T-helper 1 cell treated with Interleukin-12 subunit alpha and Interleukin-12 subunit beta and Interleukin-4 antibody, amounts not matched to agents 30 ng/mL and 1 ng/mL, for 36 hours (primary cell): ENCODE results near the gene NCSTN. TPM values are rescaled to one million over a fixed set of nuclear protein-coding genes. Genes with fewer than 3 reads are reported as not detected.
"Not testable (repeated sequence)": the region's sequence is repeated elsewhere in the genome, so short reads cannot be mapped to it uniquely, and the experiment has no call there.

Experiments
- intact Hi-C: fragments of 100-400 bp; cut with micrococcal nuclease; formaldehyde crosslinking; loops from one replicate; pipeline ENCODE4 v1.15.1; 2024
- total RNA-seq: library from RNA; stranded (reverse); gene quantifications from 2 replicates; pipeline ENCODE4 v1.2.3, GENCODE V29; 2022

NCSTN gene
- total RNA-seq, 1 donor from 2014 or later = 75.8 TPM

DNA sequence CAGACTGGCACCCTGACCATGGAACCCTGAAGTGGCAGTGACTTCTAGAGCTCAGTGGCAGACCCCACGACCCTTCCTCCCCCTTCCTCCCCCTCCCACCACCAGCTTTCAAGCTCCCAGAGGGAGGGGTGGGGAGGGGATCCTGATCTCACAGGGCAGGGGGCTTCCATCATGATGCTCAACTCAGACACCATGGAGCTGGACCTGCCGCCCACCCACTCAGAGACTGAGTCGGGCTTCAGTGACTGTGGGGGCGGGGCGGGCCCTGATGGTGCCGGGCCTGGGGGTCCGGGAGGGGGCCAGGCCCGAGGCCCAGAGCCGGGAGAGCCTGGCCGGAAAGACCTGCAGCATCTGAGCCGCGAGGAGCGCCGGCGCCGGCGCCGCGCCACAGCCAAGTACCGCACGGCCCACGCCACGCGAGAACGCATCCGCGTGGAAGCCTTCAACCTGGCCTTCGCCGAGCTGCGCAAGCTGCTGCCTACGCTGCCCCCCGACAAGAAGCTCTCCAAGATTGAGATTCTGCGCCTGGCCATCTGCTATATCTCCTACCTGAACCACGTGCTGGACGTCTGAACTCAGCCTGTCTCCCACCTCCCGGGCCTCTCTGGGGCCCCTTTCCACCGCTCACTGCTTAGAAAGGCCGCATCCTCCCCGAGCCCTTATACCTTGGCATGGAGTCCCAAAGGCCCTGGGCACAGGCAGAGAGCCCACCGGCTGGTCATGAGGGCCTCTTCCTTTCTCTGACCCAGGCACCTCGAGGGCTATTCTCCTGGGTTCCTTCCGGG, 27.6 kb downstream of the NCSTN start:
- intact Hi-C loops = no loop called here

DNA sequence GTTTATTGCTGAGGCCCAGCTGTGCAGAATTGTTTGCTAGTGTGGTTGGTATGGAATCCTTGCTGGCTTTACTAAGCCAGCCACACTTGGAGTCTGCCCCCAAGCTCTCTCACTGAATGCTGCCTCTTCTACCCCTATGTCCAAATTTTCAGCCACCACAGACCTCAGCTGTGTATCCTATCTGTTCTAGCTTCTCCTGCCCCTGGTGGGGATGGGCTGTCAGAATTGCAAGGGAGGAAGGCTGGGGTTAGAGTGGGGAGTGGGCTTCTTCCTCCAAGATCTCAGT, 28.1 kb downstream of the NCSTN start:
- intact Hi-C loops = no loop called here

DNA sequence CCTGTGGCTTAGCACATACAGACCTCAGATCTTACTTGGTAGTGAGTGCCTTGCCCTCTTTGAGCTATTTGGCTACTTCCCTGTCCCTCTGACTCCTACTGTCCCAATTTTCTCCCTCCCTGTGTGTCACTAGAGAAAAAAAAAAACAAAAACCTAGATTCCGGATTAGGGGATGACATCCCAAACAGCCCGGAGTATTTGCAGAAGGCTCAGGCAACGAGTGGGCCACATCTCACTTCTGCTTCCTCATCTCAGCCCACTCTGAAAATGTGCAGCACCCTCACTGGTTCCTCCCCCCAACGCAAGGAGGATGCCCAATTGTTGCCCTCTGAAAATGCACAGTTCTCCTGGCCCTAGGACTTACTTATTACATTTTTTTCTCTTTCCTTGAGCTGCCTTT, 28.6 kb downstream of the NCSTN start:
- intact Hi-C loops = no loop called here

DNA sequence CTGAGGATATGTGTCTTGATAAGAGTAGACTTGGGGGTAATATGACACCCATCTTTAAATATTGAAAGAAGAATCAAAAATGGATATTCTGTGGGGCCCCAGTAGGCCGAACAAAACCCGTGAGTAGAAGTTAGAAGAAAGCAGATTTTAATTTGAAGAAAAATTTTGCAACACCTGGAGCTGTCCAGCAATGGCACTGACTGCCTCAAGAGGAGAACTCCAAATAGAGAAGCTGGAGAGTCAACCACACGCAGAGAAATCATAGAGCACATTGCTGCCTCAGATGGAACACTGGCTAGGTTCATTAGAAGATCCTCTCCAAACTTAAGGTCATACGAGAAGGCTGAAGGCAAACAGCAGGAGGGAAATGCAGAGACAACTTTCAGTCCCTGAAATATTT, 30.5 kb downstream of the NCSTN start:
- intact Hi-C loops = no loop called here

DNA sequence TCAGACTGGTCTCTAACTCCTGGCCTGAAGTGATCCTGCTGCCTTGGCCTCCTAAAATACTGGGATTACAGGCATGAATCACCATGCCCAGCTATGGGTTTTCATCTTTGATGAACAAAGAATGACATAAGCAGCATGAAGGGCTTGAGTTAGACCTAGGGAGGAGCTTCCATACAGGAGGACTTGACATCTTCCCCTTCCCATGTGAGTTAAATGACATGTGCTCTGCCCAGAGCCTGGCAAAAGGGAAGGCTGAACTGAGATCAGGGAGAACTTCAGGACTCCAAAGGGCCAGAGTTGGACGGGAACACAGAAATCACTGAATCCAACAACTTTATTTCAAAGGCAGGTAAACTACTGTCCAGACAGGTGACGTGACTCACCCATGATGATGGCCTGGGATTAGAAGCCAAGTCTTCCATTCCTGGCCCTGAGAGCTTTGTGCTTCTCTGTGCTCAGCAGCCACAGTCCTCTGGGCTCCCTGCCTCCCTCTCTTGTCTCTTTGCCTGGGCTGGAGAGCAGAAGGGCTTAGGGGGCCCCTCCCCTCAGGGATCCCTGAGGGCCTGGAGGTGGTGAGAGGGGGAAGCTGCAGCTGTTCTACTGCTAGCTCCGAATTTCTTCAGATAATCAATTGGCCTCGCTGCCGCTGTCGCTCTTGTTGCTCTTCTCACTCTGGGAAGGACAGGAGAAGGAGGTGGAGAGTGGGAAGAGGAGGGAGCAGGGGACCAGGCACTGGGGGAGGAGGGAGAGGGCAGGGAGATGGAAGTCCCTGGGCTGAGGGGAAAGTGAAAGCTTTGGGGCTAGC, 31.3 kb downstream of the NCSTN start:
- intact Hi-C loops = no loop called here

DNA sequence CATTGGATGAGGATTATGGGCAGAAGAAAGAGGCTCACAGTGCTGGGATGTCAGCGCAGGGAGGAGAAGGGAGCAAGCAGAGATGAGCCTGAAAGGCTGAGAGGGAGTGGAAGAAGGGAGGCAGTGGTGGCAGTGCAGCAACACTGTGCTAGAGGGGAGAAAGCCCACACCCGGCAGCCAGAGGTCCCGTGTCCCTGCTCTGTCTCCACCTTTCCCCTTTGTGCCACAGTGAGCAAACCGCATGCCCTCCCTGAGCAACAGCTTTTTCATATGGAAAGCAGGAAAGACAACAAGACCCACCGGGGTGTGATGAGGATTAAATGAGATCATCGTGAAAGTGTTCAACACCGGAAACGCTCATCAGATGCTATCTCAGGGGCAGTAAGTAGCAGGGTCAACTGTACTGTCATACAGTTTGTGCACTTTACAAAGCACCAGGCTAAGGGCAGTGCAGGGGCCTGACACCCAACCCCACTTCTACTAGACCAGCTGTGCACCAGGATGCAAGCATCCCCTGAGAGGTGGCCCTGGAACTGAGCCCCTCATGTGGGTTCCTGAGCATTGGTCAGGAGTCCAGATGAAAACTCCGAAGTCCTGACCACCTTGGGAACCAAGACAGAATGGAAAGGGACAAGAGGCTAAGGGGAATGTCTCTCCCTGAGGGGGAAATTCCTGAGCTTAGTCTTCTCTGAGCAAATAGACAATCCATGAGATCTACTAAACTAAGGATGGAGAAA, 32.8 kb downstream of the NCSTN start:
- intact Hi-C loops = loop anchor here (1.0 kb wide), 7 partner anchors 22 to 275 kb away; partner anchors contain the start of genes COPA and NCSTN

DNA sequence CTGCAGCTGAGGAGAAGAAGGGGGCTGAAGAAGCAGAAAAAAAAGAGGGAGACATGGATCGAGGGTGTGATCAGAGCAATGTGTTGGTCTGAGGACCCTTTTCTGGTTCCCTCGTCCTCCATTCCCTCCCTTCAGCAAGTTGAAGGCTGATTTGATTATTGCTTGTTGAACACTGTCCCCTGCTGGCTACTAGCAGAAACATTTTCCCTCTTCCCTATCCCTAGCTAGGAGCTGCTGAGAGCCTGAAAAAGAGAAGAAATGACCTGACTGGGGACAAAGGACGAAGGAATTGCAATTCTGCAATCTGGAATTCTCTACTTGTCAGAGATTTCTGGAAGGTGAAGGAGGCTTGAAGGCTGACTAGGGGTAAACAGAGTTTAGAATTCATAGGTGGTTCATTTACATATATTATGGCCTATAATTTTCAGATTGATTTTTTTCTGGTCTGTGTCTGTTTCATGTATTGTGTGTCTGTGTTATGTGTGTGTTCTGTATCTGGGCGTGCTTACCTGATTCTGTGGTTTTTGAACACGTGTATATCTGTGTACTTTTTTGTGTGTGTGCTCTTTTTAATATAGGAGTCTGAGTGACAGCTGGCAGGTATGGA, 33.4 kb downstream of the NCSTN start:
- intact Hi-C loops = loop anchor here (1.0 kb wide), 7 partner anchors 22 to 275 kb away; partner anchors contain the start of genes COPA and NCSTN

DNA sequence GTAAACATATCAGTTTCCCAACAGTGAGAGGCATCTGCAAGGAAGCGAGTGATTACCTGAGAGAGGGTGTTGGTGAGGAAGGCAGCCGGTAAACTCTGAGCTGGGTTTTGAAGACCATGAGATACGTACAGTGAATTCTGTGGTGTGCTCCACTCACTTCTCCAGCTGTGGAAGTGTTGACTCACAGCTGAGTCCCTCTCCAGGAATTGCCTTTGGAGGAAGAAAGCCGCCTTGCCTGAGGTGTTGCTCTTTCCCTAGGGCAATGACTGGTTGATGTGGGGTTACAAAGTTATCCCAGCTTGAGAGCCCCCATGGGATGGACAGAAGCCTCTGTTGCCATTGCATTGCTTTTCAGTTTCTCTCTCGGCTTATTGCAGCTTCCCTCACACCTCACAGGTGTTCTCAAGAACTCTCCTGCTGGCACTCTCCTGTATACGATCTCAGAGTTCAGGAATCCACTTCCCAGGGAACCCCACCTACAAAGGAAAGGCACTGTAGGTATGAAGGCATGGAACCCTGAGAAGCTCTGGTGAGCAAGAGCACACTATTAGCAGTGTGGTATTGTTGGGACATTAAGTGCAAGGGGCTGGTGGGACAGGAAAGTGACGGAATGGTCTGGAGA, 34.5 kb downstream of the NCSTN start:
- intact Hi-C loops = no loop called here

DNA sequence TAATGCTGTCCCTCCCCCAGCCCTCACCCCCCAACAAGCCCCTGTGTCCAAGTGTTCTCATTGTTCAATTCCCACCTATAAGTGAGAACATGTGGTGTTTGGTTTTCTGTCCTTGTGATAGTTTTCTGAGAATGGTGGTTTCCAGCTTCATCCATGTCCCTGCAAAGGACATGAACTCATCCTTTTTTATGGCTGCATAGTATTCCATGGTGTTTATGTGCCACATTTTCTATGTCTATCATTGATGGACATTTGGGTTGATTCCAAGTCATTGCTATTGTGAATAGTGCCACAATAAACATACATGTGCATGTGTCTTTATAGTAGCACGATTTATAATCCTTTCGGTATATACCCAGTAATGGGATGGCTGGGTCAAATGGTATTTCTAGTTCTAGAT, 41.6 kb downstream of the NCSTN start:
- intact Hi-C loops = not testable (repeated sequence)

DNA sequence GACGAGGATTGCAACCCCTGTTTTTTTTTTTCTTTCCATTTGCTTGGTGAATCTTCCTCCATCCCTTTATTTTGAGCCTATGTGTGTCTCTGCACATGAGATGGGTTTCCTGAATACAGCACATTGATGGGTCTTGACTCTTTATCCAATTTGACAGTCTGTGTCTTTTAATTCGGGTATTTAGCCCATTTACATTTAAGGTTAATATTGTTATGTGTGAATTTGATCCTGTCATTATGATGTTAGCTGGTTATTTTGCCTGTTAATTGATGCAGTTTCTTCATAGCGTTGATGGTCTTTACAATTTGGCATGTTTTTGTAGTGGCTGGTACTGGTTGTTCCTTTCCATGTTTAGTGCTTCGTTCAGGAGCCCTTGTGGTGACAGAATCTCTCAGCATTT, 45.2 kb downstream of the NCSTN start:
- intact Hi-C loops = not testable (repeated sequence)

DNA sequence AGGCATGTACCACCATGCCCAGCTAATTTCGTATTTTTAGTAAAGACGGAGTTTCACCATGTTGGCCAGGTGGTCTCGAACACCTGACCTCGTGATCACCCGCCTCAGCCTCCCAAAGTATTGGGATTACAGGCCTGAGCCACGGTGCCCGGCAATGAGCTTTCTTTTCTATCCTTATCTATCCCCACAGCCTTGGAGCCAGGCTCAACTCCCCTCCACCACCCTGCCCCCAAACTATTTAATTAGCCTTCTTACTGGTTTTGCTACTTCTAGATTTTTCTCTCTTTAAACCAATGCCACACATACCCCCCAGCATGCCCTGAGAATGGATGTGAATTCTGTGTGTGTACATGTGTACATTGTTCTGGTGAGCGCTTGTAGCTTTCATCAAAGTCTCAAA, 51.5 kb downstream of the NCSTN start:
- intact Hi-C loops = no loop called here

DNA sequence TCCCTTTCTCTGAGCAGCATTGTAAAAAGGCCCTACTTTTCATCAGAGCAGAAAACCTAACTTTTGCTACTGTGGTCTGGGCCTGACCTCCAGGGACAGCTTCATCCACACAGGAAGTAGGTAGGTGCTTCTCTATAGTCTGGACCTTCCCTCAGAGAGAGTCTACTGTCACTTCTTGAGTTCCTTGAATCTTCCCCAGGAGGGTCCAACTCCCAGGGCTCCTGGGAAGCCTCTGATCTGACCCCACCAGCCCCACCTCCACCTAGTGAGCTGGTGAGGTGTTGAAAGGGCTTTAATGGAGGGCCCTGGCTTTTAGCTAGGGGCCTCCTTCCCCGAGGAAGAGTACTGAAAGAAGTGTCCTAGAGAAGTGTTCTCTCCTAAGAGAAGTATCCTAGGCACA, 54.5 kb downstream of the NCSTN start:
- intact Hi-C loops = no loop called here

DNA sequence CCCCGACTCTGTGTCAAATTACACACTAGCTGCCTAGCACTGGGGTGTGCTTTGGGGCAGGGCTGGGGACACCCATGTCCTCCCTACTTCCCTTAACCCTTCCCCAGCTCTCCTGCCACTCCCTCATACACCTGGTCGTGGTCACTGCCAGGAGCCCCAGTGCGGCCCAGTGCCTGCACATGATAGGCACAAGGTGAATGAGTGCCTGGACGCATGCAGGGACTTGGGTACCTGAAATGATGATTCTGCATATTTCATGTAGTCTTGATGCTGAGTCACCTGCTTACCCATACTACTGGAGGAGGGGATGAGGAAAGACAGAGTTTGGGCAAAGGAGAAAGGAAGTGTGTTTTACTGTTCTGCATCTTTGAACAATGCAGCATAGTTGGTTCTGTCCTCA, 55.6 kb downstream of the NCSTN start:
- intact Hi-C loops = no loop called here

DNA sequence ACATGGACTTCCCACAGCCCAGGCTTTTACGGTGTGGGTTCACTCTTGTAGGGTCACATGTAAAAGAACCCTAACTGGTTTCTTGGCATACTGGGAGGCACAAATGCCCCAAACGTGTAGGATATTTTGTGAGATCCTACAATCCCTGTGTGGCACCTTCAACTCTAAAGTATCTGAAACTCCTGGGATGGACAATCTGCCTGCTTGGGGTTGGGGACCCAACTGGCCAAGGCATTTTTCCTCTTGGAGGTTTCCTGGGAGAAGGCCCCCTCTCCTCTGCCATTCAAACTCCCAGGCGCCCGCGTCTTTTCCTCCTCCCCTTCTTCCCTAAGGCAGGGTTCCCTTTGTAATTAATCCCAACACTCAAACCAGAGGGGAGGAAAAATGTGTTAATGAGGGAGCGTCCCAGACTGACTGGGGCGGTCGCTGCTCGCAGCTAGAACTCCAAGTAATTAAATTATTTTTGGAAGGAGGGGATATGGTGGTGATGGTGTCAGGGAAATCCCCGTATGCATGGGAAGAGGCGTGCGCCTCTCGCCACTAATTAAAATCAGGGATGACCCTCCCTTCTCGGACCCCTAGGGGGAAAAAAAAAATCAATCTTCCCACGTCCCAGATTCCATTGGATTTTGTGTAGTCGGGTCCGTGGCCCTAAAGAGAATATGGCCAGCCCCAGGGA, 56.5 kb downstream of the NCSTN start:
- intact Hi-C loops = no loop called here

DNA sequence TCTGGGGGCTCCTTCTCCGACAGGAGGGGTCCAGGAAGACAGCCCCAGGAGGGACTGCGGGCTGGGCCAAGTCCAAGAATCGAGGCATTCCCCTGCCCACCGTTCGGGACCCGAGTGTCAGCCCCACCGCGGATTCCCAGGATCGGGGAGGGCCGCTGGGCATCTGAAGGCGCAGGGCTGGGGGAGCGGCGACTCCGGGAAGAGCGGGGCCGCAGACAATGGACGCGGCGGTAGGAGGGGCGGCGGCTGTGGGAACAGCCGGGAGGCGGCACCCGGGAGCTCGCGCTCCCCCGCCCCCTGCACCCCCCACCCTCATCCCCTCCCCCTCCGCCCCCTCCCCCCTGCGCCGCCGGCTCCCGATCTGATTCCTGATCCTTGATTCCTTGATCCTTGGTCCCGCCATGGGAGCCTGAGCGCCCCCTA, 57.1 kb downstream of the NCSTN start, which contains the start of gene VANGL2:
Gene VANGL2 (plus strand): TSS at position 342 of the 423 bp plus-strand sequence. CDS start 15,274 bp downstream, outside the sequence.
- intact Hi-C loops = no loop called here

DNA sequence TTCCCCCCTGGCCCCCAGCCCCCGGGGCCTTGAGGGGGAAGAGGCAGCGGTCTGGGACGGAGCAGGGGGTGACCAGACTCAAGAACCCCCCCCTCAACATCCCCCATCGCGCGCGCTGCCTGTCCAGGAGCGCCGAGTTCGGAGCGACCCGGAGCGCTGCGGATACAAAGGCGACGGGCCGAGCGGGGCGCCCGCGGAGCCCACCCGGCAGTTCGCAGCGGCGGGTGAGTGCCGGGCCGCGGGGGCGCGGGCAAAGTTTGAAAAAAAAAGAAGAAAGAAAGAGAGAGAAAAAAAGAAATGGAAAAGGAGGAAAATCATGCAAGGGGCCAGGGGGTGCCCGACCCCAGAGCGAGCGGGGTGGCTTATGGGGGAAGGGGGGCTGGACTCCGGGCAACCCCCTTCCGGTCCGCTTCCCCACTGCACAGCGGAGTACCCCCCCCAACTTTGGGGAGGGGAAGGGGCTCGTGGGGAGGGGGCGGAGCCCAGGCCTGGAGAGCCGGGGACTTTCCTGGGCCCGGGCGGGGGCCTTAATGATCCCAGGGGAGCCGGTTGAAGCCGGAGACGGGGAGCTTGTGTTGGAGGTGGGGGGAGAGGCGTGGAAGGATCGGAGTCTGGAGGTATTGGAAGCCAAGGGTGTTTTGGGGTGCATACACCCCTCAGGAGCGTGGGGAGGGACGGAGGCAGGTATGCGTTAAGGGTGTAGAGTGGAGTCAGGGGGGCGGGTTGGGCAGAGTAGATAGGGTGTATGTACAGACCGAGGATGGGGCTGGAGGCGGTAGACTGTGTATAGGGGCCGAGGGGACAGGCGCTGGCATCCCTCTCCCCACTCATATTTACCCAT, 57.7 kb downstream of the NCSTN start:
- intact Hi-C loops = no loop called here

DNA sequence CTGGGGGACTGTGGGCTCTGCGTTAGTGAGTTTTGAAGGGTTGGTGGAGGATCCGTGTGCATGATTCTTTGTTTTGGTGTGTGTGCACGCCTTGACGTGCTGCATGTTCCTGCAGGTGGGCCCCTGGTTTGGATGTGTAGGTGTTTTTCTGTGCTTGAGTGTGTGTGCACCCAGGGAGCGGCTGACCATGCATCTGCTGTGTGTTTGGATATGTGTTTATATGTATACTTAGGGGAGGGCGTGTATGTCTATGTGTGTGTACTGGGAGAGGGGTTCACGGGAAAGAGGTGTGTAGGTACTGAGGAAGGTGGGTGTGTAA, 58.3 kb downstream of the NCSTN start:
- intact Hi-C loops = no loop called here

DNA sequence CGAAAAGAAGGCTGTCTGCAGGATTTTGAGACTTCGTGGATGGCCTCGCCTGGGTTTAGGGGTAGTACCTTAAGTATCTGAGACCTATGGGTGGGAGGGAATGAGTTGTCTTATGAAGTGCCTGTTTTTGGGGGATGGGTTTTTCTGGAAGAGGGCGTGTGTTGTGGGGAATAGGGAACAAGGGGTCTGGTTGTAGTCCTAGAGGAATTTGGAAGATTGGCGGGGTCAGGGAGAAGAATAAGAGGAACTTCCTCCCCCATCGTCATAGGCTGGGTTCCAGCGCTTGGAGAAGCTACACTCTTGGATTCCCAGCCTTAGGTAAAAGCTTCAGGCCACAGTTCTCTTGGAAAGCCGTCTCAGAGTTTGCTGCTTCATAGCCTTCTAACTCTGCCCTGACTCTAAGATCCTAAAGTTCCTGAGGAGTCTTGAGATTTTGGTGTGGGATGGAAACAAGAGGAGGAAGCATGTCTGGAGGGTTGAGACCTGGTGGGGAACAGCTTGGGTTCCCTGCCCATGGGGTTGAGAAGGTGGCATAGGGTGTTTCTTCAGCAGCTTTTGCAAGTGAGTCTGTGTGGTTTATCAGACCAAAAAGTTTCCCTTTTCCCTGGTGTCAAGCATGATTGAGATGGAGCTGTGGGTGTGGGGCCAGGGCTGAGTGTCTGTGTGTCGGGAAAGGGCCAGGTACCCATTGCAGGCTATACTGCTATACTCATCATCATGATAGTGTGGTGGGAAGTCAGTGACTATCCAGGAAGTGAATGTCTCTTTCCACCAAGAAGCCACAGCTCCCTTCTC, 59.0 kb downstream of the NCSTN start:
- intact Hi-C loops = no loop called here

DNA sequence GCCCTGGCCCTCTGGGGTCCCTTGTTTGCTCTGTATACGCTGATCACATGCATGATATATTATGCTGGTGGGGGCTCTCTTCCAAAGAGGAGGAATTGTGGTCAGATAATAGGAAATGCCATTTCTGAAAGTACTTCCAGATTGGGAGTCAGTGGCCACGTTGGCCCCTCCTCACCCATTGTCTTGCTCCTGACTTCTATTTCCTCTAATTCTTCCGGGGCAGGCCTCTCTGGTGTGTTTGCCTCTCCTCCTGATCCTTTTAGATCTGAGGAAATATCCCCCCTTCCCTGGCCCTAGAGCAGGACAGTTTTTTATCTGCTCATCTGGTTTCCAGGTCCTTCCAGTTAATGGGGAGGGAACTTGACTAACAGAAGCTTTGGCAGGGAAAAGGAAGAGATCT, 60.1 kb downstream of the NCSTN start:
- intact Hi-C loops = no loop called here
